Stimulated activated naive CD8-positive, alpha-beta T cell treated with anti-CD3 and anti-CD28 coated beads, Interleukin-15, Interleukin-2, amounts not matched to agents 100 U/mL and 50 U/mL, for 24 hours (primary cell): ENCODE data around the gene ABCC4.

Source experiments
- ATAC-seq: fragments of 150-1000 bp; cut with Tn5 transposase; one replicate; pipeline ENCODE4 v1.10.0; 2021
- DNase-seq: peaks from one replicate; pipeline ENCODE4 v3.0.0; 2021

The ABCC4 gene

DNA sequence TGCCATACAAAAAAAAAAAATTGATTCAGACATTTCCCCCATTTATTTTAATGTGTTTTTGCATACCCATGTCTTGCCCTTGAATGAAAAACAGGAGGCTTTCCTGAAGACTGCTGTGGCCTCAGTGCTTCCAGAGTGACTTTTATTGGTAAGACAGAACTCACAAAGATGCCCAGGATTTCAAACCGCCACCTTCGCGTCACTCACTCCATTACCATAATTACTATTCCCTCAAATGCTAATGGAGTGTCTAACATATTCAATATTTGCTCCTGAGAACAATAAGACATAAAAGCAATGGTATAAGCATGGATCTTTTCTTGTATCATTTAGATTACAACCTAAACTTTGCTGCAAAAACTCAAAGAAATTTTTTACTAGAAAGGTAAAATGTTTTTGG is 306.7 kb downstream of the ABCC4 start:
- ATAC-seq = no peak
- no peak for DNase-seq

DNA sequence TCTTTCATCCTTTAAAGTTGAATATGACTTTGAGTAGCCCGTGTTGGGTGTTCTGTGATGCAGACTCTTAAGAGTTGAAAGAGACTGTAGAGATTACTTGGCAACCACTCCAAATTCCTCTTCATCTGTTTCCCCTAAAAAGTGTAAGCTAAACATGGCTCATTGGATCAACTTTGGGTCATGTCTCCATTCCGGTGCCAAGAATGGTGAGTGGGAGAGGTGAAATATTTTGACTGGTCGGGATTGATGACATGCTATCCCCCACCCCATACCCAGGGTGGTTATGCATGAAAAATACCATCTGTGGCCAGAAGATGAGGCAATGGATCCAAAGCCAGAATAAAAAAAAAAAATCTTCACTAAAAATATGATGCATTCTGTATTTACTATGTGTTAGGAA is 307.6 kb downstream of the ABCC4 start:
- no peak for ATAC-seq
- no peak for DNase-seq

DNA sequence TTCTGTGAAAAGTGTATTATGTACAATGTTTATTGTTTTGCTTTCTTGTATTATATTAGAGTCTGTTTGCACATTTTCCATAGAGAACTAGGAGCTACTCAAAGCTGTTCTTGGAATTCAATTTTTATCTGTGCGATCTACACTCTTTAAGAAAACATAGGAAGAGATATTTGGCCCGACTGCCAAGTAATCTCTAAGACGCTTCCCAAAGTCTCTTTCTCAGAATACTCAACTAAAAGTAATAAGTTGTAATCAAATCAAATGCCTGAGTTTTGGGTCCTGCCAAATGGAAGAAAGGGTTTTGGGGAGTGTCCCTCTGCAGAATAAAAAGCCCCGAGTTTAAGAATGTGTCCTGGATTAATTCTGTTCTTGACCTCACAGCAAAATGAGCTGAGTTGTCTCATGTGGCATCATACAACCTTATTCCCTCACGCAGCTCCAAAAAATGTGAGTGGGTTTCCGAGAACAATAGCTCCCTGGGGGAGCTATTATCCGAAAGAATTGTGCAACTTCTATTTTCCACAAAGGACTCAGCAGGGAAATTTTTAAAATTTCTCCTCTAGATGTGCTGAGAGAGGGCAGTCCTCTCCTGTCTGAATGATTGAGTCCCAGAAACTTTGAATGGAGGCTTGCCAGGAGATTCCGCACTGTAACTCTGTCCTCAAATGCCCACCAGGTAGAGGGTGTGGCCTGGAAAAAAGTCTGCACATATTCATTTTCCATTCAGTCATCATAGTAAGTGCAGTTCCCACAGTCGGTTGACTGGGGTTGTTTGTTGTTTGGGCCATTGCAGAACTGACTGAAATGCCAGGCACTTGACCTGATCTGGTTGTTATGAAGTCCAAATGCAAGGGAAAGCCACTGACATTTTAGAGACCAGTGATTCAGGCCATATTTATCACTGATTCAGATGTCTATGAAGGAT is 309.0 kb downstream of the ABCC4 start:
- DNase-seq = no peak
- no peak for ATAC-seq

DNA sequence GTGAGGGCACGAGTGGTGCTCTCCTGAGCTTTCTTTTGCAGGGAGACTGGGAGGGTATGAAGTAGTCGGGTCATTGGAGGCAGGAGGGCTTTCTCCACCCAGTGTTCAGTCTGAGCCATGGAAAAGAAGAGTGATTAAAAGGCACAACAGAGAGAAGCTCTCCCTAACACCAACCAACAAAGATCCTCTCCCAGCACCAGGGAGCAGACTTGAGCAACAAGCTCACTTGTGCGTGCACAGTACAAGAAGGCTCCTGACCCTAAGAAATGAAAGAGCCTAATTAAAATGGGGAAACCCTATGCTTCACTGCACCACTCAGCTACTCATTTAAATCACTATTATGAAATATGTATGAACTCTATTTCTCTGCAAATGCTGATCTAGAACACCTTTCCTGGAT is 312.6 kb downstream of the ABCC4 start:
- no peak for ATAC-seq
- DNase-seq = no peak

DNA sequence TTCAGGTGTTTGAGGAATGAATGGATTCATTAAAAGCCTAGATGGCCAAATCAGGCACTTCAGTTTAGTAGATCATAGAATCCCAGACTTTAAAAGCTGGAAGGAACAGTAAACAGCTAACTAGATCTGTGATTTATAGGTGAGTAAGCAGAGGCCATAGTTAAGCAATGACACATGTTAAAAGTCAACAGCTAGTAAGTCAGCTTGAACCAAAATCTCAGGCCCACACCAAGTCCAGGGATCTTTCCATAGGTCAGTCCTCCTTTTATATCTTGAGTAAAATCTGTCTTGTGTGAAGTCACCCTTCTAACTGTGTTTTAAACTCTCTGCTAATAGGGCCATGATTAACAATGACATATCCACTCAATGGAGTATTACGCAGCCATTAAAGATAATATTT is 313.4 kb downstream of the ABCC4 start:
- ATAC-seq (no peak), DNase-seq (no peak)

DNA sequence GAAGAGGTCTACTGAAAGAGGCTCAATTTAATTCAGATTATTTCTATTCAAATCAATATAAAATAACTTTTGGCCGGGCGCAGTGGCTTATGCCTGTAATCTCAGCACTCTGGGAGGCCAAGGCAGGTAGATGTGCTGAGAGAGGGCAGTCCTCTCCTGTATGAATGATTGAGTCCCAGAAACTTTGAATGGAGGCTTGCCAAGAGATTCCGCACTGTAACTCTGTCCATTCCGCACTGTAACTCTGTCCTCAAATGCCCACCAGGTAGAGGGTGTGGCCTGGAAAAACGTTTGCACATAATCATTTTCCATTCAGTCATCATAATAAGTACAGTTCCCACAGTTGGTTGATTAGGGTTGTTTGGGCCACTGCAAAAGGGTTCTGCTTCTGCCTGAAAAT is 314.2 kb downstream of the ABCC4 start:
- no peak for ATAC-seq
- no peak for DNase-seq

DNA sequence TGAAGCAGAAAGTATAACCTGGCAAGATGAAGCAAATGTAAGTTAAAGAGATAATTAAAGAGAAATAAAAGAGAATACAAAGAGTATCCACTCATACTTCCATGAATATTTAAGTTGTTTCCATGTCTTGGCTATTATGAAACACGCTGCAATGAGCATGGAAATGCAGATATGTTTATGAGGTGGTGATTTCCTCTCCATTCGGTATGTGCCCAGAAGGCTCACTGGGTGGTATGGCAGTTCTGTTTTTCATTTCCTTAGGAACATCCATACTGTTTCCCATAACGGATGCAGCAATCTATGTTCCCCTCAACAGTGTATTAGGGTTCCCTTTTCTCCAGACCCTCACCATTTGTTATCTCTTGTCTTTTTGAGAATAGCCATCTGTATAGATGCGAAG is 316.3 kb downstream of the ABCC4 start:
- ATAC-seq (no peak), DNase-seq (no peak)

DNA sequence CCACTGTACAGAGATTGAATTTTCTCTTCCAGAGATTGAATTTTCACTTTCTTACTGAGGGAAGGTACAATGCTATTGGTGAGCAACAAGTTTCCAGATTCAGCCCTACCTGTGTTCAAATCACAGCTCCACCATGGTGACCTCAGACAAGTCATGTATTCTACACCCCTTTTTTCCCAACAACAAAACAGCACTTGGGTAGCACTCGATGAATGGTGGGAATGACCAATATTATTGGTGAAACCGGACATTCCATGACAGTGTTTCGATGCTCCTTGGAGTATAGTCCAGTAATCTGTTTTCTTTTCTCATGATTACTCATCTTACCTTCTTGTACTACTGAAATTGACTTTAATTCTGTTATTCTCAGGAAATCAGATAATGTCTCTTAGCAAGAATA is 322.7 kb downstream of the ABCC4 start:
- DNase-seq = no peak
- ATAC-seq = no peak

DNA sequence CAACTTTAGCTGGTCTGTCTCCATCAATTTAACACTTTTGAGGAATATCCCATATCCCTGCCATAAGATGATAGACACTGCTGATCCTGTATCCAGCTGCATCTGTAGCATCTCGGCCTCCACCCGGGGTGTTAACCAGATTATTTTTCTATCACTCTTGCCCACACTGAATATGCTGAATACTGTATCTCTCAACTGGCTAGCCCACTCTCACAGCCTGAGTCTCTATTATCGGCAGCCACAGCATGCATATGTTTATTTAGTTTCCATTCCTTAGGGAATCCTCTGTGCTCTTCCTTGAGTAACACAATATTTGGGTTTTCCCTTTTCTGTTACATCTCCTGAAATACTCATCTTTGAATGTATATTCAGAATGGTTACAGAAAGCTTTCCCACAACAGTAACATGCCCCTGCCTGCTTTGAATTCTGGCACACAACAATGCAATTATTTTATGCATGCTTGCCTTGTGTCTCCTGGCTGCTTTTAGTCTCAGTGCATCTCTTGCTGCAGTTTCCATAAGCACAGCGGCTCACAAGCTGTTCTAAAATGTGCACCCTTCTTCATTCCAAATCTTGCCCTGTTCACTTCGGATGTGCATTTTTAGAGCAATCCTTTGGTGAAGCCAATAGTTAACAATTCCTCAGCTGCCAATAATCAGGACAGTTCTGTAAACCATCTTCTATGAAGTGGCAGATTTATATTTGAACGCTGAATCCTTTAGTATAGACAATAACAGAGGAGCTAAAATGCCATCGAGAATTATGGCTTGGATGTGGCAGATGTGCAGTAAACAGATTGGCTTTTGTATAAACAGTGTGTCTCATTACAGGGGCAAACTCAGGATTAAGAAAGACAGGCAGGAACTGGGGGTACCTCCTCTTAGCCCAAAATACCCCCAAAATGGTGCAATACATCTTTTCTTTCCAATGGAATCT is 327.0 kb downstream of the ABCC4 start:
- ATAC-seq (no peak), DNase-seq (no peak)

DNA sequence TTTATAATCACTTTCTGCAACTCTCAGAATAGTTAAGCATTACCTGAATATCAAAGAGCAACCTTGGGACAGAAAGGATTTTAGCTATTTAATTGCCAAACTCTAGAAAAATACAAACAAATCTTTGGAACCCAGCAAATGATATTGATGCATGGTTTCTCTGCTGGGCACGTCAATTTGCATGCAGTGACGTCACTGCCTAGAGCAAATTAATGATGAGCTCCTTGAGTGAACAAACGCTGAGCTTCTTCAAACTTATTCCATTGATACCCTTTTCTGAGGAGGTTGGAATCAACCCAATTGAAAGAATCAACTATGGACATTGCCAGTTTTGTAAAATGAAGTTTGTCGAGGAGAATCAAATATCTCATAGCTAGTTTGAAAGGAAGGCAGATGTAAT is 329.0 kb downstream of the ABCC4 start:
- DNase-seq (no peak), ATAC-seq (no peak)
